Eye (tissue), 1 donor: ENCODE data around the gene HEPACAM2.

ENCODE experiments used
- DNase-seq: peaks from one replicate; pipeline ENCODE4 v3.0.0-alpha.2; 2015

The HEPACAM2 gene

GRCh38 chr7:93202594-93203250 is 23.5 kb downstream of the HEPACAM2 start:
- peak; percentile 2 for DNase-seq

GRCh38 chr7:93198472-93198871 is 27.8 kb downstream of the HEPACAM2 start:
- DNase-seq = no peak

- no peak for DNase-seq
Observed at GRCh38 chr7:93196336-93196735, 29.9 kb downstream of the HEPACAM2 start.

- no peak for DNase-seq
Observed at GRCh38 chr7:93194386-93194785, 31.9 kb downstream of the HEPACAM2 start.

GRCh38 chr7:93188870-93189634 is 37.2 kb downstream of the HEPACAM2 start:
- DNase-seq = no peak

- DNase-seq = no peak
Observed at GRCh38 chr7:93185303-93186027, 40.8 kb downstream of the HEPACAM2 start.

GRCh38 chr7:93179173-93179572 is 47.1 kb downstream of the HEPACAM2 start:
- DNase-seq = no peak

GRCh38 chr7:93178213-93178612 is 48.1 kb downstream of the HEPACAM2 start:
- peak; percentile 11 for DNase-seq

- no peak for DNase-seq
Observed at GRCh38 chr7:93176992-93177580, 49.2 kb downstream of the HEPACAM2 start.

- DNase-seq = no peak
Observed at GRCh38 chr7:93175219-93175618, 51.0 kb downstream of the HEPACAM2 start.

GRCh38 chr7:93172683-93173082 is 53.6 kb downstream of the HEPACAM2 start:
- no peak for DNase-seq

- no peak for DNase-seq
Observed at GRCh38 chr7:93171606-93172226, 54.6 kb downstream of the HEPACAM2 start.

GRCh38 chr7:93165447-93165846 is 60.8 kb downstream of the HEPACAM2 start:
- no peak for DNase-seq

GRCh38 chr7:93164766-93165165 is 61.5 kb downstream of the HEPACAM2 start:
- DNase-seq = no peak

GRCh38 chr7:93161181-93161762 is 65.0 kb downstream of the HEPACAM2 start:
- DNase-seq = no peak

- no peak for DNase-seq
Observed at GRCh38 chr7:93160410-93160809, 65.9 kb downstream of the HEPACAM2 start.

GRCh38 chr7:93159490-93159889 is 66.8 kb downstream of the HEPACAM2 start:
- no peak for DNase-seq

- DNase-seq = no peak
Observed at GRCh38 chr7:93156884-93157283, 69.4 kb downstream of the HEPACAM2 start.

- DNase-seq = no peak
Observed at GRCh38 chr7:93150200-93150835, 76.0 kb downstream of the HEPACAM2 start.

- no peak for DNase-seq
Observed at GRCh38 chr7:93148727-93149126, 77.5 kb downstream of the HEPACAM2 start.

- no peak for DNase-seq
Observed at GRCh38 chr7:93148144-93148543, 78.1 kb downstream of the HEPACAM2 start, which contains the start of gene SAMD9L. Gene SAMD9L (minus strand): TSS chr7:93148385. CDS start chr7:93135971, 12,414 bp downstream.

- DNase-seq = peak; percentile 14
Observed at GRCh38 chr7:93147363-93147762, 78.9 kb downstream of the HEPACAM2 start.
